B cell (primary cell): ENCODE data around the gene ZNF600. TPM values are rescaled to one million over a fixed set of nuclear protein-coding genes. Genes with fewer than 3 reads are reported as not detected.
"Not testable (repeated sequence)": the region's sequence is repeated elsewhere in the genome, so short reads cannot be mapped to it uniquely, and the experiment has no call there.

Experiments
- ATAC-seq: fragments of 200-7000 bp; cut with Tn5 transposase; one replicate; pipeline ENCODE4 v1.10.0; 2021; ENCODE audit warnings: low read depth, mild to moderate bottlenecking, moderate number of reproducible peaks, moderate library complexity
- CTCF ChIA-PET: fragments of 350-600 bp; sonication (Branson Sonifier 250); formaldehyde crosslinking; loops from one replicate; lab custom pipeline; 2021; ENCODE audit warnings: antibody characterized with exemption, inconsistent platforms; lab: Charles Lee
- POLR2A ChIA-PET: fragments of 350-600 bp; sonication (Branson Sonifier 250); formaldehyde crosslinking; loops from one replicate; lab custom pipeline; 2021; ENCODE audit warnings: antibody characterized with exemption; lab: Charles Lee
- DNase-seq: peaks from one replicate; pipeline ENCODE4 v3.0.0; 2013
- H2AFZ ChIP-seq: 2 replicates; pipeline ENCODE4 v1.6.1; 2012; ENCODE audit warnings: mild to moderate bottlenecking, low read depth, low read length; ENCODE audit not compliant: insufficient read depth, poor library complexity, severe bottlenecking
- H3K27ac ChIP-seq, 2 donors: 1 replicate in 1 of 2; 2 replicates in 1 of 2; pipeline ENCODE4 v1.5.1; 2012 to 2013; ENCODE audit warnings: low read length in 2 of 2, mild to moderate bottlenecking in 2 of 2, moderate library complexity in 1 of 2
- H3K27me3 ChIP-seq, 4 experiments: fragments of 200-600 bp in 1 of 4; sonication (generic) in 1 of 4; replicated peaks in 1 of 4; 1 replicate in 2 of 4; 2 replicates in 2 of 4; pipeline versions ENCODE4 v1.6.1 to v1.7.0; 2013 to 2016; ENCODE audit warnings: low read length in 3 of 4, mild to moderate bottlenecking in 2 of 4, mixed read lengths in 1 of 4, moderate library complexity in 1 of 4; ENCODE audit not compliant: insufficient read depth in 4 of 4, control insufficient read depth in 3 of 4; ENCODE audit errors: control extremely low read depth in 1 of 4
- H3K36me3 ChIP-seq, 2 experiments: replicated peaks in 1 of 2; 1 replicate in 1 of 2; 2 replicates in 1 of 2; pipeline versions ENCODE4 v1.6.1 to v1.7.1; 2013; ENCODE audit warnings: low read length in 1 of 2; ENCODE audit not compliant: insufficient read depth in 2 of 2, control insufficient read depth in 1 of 2; ENCODE audit errors: control extremely low read depth in 1 of 2, extremely low read depth in 1 of 2
- H3K4me1 ChIP-seq, 2 donors: fragments of 200-600 bp in 1 of 2; sonication (generic) in 1 of 2; 1 replicate in 1 of 2; 2 replicates in 1 of 2; pipeline versions ENCODE4 v1.5.1 to v1.6.1; 2013 to 2017; ENCODE audit warnings: low read length in 2 of 2; ENCODE audit not compliant: control insufficient read depth in 2 of 2, insufficient read depth in 2 of 2
- H3K4me2 ChIP-seq: replicated peaks from 2 replicates; pipeline ENCODE3; 2012; ENCODE audit warnings: mild to moderate bottlenecking, low read depth, low read length; ENCODE audit not compliant: poor library complexity, severe bottlenecking
- H3K4me3 ChIP-seq, 5 experiments: fragments of 200-600 bp in 1 of 5; sonication (generic) in 1 of 5; 1 replicate in 3 of 5; 2 replicates in 2 of 5; pipeline versions ENCODE4 v1.5.1 to v1.7.0; 2011 to 2016; ENCODE audit warnings: low read length in 4 of 5, mild to moderate bottlenecking in 4 of 5, low read depth in 2 of 5, control low read depth in 1 of 5, moderate library complexity in 1 of 5; ENCODE audit not compliant: insufficient read depth in 1 of 5; ENCODE audit errors: control extremely low read depth in 1 of 5, extremely low read depth in 1 of 5
- H3K79me2 ChIP-seq: fragments of 200-600 bp; sonication (generic); one replicate; pipeline ENCODE4 v1.6.0; 2016; ENCODE audit warnings: low read length; ENCODE audit not compliant: control insufficient read depth, insufficient read depth
- H3K9ac ChIP-seq: fragments of 200-600 bp; sonication (generic); 2 replicates; pipeline ENCODE4 v1.6.1; 2017; ENCODE audit warnings: mild to moderate bottlenecking, low read length, moderate library complexity
- H3K9me3 ChIP-seq, 3 donors: one replicate each; pipeline versions ENCODE4 v1.6.1 to v1.7.1; 2013; ENCODE audit warnings: low read length in 2 of 3; ENCODE audit not compliant: control insufficient read depth in 2 of 3, insufficient read depth in 1 of 3; ENCODE audit errors: control extremely low read depth in 1 of 3
- H4K20me1 ChIP-seq: 2 replicates; pipeline ENCODE4 v1.6.0; 2012; ENCODE audit warnings: mild to moderate bottlenecking, low read length; ENCODE audit not compliant: insufficient read depth, control insufficient read depth, poor library complexity, severe bottlenecking
- H3K27ac Mint-ChIP-seq: one replicate; pipeline ENCODE4 v1.8.0; 2021; ENCODE audit warnings: mixed read lengths
- H3K27me3 Mint-ChIP-seq: one replicate; pipeline ENCODE4 v1.8.0; 2021; ENCODE audit warnings: mixed read lengths
- H3K4me1 Mint-ChIP-seq: one replicate; pipeline ENCODE4 v1.8.0; 2021; ENCODE audit warnings: mixed read lengths
- H3K4me3 Mint-ChIP-seq: one replicate; pipeline ENCODE4 v1.8.0; 2021; ENCODE audit warnings: mixed read lengths
- H3K9me3 Mint-ChIP-seq: one replicate; pipeline ENCODE4 v1.8.0; 2022; ENCODE audit warnings: mixed read lengths; ENCODE audit not compliant: insufficient read depth
- EZH2 ChIP-seq: IDR thresholded peaks from 2 replicates; pipeline ENCODE4 v1.6.1; 2012; ENCODE audit warnings: borderline replicate concordance, low read depth, mild to moderate bottlenecking, moderate library complexity, low read length; ENCODE audit not compliant: insufficient read depth, poor library complexity, severe bottlenecking
- WGBS: methylation state at CpG from one replicate; pipeline ENCODE4 v1.1.5; 2013; ENCODE audit warnings: missing lambda C conversion rate; ENCODE audit not compliant: insufficient coverage; 5-methylcytosine and 5-hydroxymethylcytosine counted together
- intact Hi-C: fragments of 100-400 bp; cut with micrococcal nuclease; formaldehyde crosslinking; loops from one replicate; pipeline ENCODE4 v1.10.0; 2022
- polyA plus RNA-seq: library from polyadenylated mRNA; depleted of rRNA; stranded (reverse); fragments of >200 nt; gene quantifications from 2 replicates; pipeline ENCODE4 v1.2.3, GENCODE V29; 2012
- total RNA-seq, 2 donors: library from RNA; stranded (reverse); fragments of 120-200 nt in 1 of 2; gene quantifications; 1 replicate in 1 of 2; 2 replicates in 1 of 2; pipeline versions ENCODE4 v1.2.3 to v1.2.4, GENCODE V29; 2013 to 2022
- TF ChIP-seq, protein P1 (sequence below): fragments of 200-600 bp; IDR thresholded peaks from one replicate; pipeline ENCODE4 v1.8.0; 2022; ENCODE audit warnings: antibody characterized with exemption, mild to moderate bottlenecking

Gene ZNF600
- total and polyA plus RNA-seq, 2 donors (not counting 1 experiment from before 2014, with no cell fraction given) = 40.6 to 41.7 TPM

DNA sequence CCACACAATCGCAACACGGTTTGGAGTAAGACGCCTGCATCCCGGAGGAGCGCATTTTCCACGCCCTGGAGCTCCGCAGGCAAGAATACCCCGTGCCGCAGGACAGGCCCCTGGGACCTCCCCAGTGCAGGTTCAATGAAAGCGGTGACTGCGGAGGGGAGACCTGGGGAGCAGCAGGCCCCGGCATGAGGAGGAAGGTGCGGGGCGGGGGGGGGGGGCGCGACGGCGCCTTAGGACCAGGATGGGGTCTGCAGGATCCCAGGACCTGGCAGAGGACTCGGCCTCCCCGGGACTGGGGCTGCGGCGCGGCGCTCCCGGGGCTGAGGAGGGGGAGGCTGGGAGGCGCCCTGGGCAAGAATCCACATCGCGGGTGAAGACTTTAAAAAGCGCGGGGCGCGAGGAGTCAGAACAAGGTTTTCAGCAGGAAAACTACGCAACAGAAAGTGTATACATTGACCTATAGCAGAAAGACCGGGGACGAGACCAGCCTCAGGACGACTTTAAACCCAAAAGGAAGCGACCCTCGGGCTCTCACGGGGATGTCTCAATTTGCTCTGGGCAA lies 52.2 kb downstream of the ZNF600 start:
- CTCF ChIA-PET = no interaction called here
- peaks cover 42% of the 10 kb centered on the region for H3K79me2 ChIP-seq
- Mint-ChIP-seq H3K4me3 (peak overlapping the region; percentile 93), H3K27ac (peak overlapping the region; percentile 92), H3K9me3 (no peaks in the 10 kb centered on the region), H3K27me3 (no peaks in the 10 kb centered on the region), H3K4me1 (peaks cover 28% of the 10 kb centered on the region)
- H3K27ac ChIP-seq = peak overlapping the region; percentile 74 to 91
- H3K9ac ChIP-seq = peak overlapping the region; percentile 89
- H3K9me3 ChIP-seq = peaks cover 0 to 22% (median 0%) of the 10 kb centered on the region in 3 donors
- H3K4me1 ChIP-seq = peaks cover 10 to 19% of the 10 kb centered on the region in 2 donors
- H3K27me3 ChIP-seq = no peaks in the 10 kb centered on the region
- H3K36me3 ChIP-seq = no peaks in the 10 kb centered on the region
- ATAC-seq (peak; percentile 15), DNase-seq (no peak)
- no peak for TF ChIP-seq EZH2
- TF ChIP-seq, protein P1, sequence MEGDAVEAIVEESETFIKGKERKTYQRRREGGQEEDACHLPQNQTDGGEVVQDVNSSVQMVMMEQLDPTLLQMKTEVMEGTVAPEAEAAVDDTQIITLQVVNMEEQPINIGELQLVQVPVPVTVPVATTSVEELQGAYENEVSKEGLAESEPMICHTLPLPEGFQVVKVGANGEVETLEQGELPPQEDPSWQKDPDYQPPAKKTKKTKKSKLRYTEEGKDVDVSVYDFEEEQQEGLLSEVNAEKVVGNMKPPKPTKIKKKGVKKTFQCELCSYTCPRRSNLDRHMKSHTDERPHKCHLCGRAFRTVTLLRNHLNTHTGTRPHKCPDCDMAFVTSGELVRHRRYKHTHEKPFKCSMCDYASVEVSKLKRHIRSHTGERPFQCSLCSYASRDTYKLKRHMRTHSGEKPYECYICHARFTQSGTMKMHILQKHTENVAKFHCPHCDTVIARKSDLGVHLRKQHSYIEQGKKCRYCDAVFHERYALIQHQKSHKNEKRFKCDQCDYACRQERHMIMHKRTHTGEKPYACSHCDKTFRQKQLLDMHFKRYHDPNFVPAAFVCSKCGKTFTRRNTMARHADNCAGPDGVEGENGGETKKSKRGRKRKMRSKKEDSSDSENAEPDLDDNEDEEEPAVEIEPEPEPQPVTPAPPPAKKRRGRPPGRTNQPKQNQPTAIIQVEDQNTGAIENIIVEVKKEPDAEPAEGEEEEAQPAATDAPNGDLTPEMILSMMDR = no peak
- peak overlapping the region; percentile 96 for H3K4me2 ChIP-seq
- peak overlapping the region; percentile 87 for H2AFZ ChIP-seq
- intact Hi-C loops = loop anchor here (2.0 kb wide), 1 partner anchor 732 kb away; the partner anchor contains the start of gene ZNF813
- H3K4me3 ChIP-seq = peak overlapping the region; percentile 67 to 96 (median 90)
- POLR2A ChIA-PET = no interaction called here
- WGBS = under 1% methylated on average over 34 of the region's 39 CpGs
- no peaks in the 10 kb centered on the region for H4K20me1 ChIP-seq

DNA sequence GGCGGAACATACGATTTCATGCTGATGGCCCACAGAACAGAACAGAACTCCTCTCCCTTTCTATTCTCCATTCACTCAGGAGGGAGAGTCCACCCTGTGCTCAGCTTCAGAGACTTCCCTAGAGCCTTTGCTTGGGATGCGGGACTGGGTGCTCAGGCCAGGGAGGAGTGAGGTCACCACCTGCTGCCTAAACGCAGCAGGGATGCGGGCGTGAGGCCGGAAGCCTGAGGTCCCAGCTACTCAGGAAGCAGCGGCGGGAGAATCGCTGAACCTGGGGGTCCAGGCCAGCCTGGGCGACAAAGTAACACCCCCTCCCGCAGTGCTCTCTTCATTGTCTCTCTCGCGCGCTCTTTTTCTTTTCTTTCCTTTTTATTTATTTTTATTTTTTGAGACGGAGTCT lies 60.5 kb downstream of the ZNF600 start:
- Histone ChIP-seq H3K9me3 (peaks cover 0 to 20% (median 0%) of the 10 kb centered on the region in 3 donors), H3K79me2 (peaks cover 24% of the 10 kb centered on the region), H3K36me3 (peaks cover 0 to 38% of the 10 kb centered on the region in 2 experiments)
- H3K27ac ChIP-seq, H3K9ac ChIP-seq, H3K4me2 ChIP-seq, DNase-seq, H3K27ac Mint-ChIP-seq, H3K4me1 Mint-ChIP-seq, intact Hi-C loops, H2AFZ ChIP-seq, H3K27me3 Mint-ChIP-seq, H3K4me3 Mint-ChIP-seq, ATAC-seq, H3K9me3 Mint-ChIP-seq, H3K27me3 ChIP-seq, H3K4me1 ChIP-seq, POLR2A ChIA-PET, H4K20me1 ChIP-seq, CTCF ChIA-PET, H3K4me3 ChIP-seq: not testable (repeated sequence)
- 95% methylated on average over 10 of the region's 16 CpGs for WGBS
